Sigmoid colon (tissue), 7 donors: ENCODE measurements around the gene SYTL5. TPM values are rescaled to one million over a fixed set of nuclear protein-coding genes. Genes with fewer than 3 reads are reported as not detected.

ENCODE experiments used
- DNase-seq: peaks from one replicate; pipeline ENCODE4 v3.0.0-alpha.2; 2019
- H3K27ac ChIP-seq, 4 donors: fragments of 200-600 bp; sonication (generic); one replicate each; pipeline ENCODE4 v1.5.1; 2016 to 2019; ENCODE audit warnings: mild to moderate bottlenecking in 1 of 4
- H3K27me3 ChIP-seq, 3 donors: fragments of 200-600 bp; sonication (generic); one replicate each; pipeline ENCODE4 v1.5.1; 2019; ENCODE audit warnings: mild to moderate bottlenecking in 1 of 3
- H3K36me3 ChIP-seq, 4 donors: fragments of 200-600 bp; sonication (generic); one replicate each; pipeline ENCODE4 v1.5.1; 2016 to 2019
- H3K4me1 ChIP-seq, 4 donors: fragments of 200-600 bp; sonication (generic); one replicate each; pipeline ENCODE4 v1.5.1; 2017 to 2019
- H3K4me3 ChIP-seq, 4 donors: fragments of 200-600 bp; sonication (generic); one replicate each; pipeline ENCODE4 v1.5.1; 2017 to 2019; ENCODE audit warnings: mild to moderate bottlenecking in 2 of 4, moderate library complexity in 1 of 4
- H3K9me3 ChIP-seq, 4 donors: fragments of 200-600 bp in 3 of 4; sonication (generic) in 3 of 4; one replicate each; pipeline versions ENCODE4 v1.5.1 to v1.6.1; 2013 to 2019
- CTCF ChIP-seq, 4 experiments: fragments of 450-650 bp in 3 of 4; fragments of 200-600 bp in 1 of 4; IDR thresholded peaks; one replicate each; pipeline ENCODE4 v1.5.1; 2016 to 2019; ENCODE audit warnings: antibody characterized with exemption in 4 of 4, mild to moderate bottlenecking in 3 of 4, moderate library complexity in 2 of 4
- EP300 ChIP-seq, 4 donors: sonication (generic); formaldehyde crosslinking; IDR thresholded peaks; one replicate each; pipeline ENCODE4 v1.6.1; 2017; ENCODE audit warnings: antibody characterized with exemption in 4 of 4
- POLR2A ChIP-seq, 2 donors: fragments of 450-650 bp; IDR thresholded peaks; one replicate each; pipeline ENCODE4 v1.6.1; 2016; ENCODE audit warnings: antibody characterized with exemption in 2 of 2, mild to moderate bottlenecking in 2 of 2, moderate library complexity in 2 of 2
- POLR2AphosphoS5 ChIP-seq, 4 donors: sonication (generic); formaldehyde crosslinking; IDR thresholded peaks; one replicate each; pipeline ENCODE4 v1.6.1; 2017; ENCODE audit warnings: antibody characterized with exemption in 4 of 4
- WGBS, 2 donors: extraction: QIAGEN DNeasy Blood & Tissue Kit; methylation state at CpG; one replicate each; pipeline ENCODE4 v1.1.7; 2013; 5-methylcytosine and 5-hydroxymethylcytosine counted together
- intact Hi-C: fragments of 100-400 bp; cut with DNase I; formaldehyde crosslinking; loops from one replicate; pipeline ENCODE4 v1.15.1; 2023
- polyA plus RNA-seq, 3 donors: library from polyadenylated mRNA; stranded (reverse); fragments of 200-250 nt; gene quantifications; one replicate each; pipeline ENCODE4 v1.2.3, GENCODE V29; 2013
- total RNA-seq, 4 donors: library from RNA; depleted of rRNA; stranded (reverse); fragments of >200 nt; gene quantifications; one replicate each; pipeline ENCODE4 v1.1.0, GENCODE V29; 2016
- donor health status: healthy with polysubstance abuse.
- donor health status: Bipolar disorder and iron deficiency.
- donor health status: healthy.

SYTL5 gene
- total and polyA plus RNA-seq, 7 donors = under 0.01 to 21.0 (median 1.9) TPM; not detected in 1

GRCh38 chrX:38082309-38082708 lies 76.0 kb downstream of the SYTL5 start:
- TF ChIP-seq EP300 (IDR thresholded peaks at IDR 0.05) (no peak), CTCF (IDR thresholded peaks at IDR 0.05) (no peak), POLR2A (IDR thresholded peaks at IDR 0.05) (no peak), POLR2AphosphoS5 (IDR thresholded peaks at IDR 0.05) (no peak)
- H3K27ac ChIP-seq = no peak overlapping the region
- H3K9me3 ChIP-seq = no peaks in the 10 kb centered on the region
- no peaks in the 10 kb centered on the region for H3K27me3 ChIP-seq
- WGBS, 2 donors = 21 to 75% methylated on average over 2 of the region's 2 CpGs
- no peak overlapping the region for H3K4me3 ChIP-seq
- no peak for DNase-seq
- intact Hi-C loops = no loop called here
- no peaks in the 10 kb centered on the region for H3K36me3 ChIP-seq
- H3K4me1 ChIP-seq = no peaks in the 10 kb centered on the region

- intact Hi-C loops = no loop called here
- no peaks in the 10 kb centered on the region for H3K36me3 ChIP-seq
- no peak overlapping the region for H3K4me3 ChIP-seq
- H3K27me3 ChIP-seq = no peaks in the 10 kb centered on the region
- TF ChIP-seq POLR2A (IDR thresholded peaks at IDR 0.05) (no peak), POLR2AphosphoS5 (IDR thresholded peaks at IDR 0.05) (no peak), CTCF (IDR thresholded peaks at IDR 0.05) (no peak), EP300 (IDR thresholded peaks at IDR 0.05) (no peak)
- no peak for DNase-seq
- H3K27ac ChIP-seq = no peak overlapping the region
- no peaks in the 10 kb centered on the region for H3K9me3 ChIP-seq
- WGBS, 2 donors = 33 to 63% methylated on average over 4 of the region's 4 CpGs
- H3K4me1 ChIP-seq = no peaks in the 10 kb centered on the region
Observed at GRCh38 chrX:38085813-38086212, 79.5 kb downstream of the SYTL5 start.

DNA sequence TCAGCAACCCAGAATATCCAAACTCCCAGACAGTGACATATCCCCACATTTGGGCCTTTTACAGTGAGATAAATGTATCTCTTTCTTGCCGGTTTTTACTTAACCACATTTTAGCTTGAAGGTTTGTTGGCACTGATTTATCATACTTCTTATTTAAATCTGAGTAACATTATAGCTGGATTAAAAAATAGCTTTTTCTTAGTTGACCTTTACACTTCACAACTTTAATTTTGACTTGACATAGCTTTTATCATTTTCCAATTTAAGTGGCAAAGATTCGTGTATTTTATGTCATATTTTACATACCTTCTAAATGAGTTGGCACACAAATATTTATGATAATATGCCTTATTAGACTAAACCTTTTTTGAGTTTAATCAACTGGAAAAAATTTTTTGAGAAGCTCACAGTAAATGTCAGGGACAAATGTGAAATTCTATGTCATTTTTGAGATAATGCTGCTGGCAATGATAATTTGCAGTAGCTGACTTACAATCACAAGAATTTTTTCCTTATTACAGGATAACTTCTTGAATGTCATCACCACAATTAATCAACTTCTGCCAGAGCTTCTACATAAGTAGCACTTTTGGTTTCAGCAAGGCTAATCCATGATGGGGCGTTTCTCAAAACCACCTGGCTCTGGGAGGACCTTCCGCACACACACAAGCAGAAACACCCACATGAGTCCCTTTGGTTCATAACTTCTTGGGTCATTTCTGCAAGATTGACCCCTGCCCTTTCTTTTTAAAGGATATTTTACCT lies 80.3 kb downstream of the SYTL5 start:
- intact Hi-C loops = no loop called here
- Histone ChIP-seq H3K4me3 (no peak overlapping the region), H3K27ac (no peak overlapping the region), H3K4me1 (no peaks in the 10 kb centered on the region), H3K36me3 (no peaks in the 10 kb centered on the region), H3K9me3 (no peaks in the 10 kb centered on the region), H3K27me3 (no peaks in the 10 kb centered on the region)
- TF ChIP-seq POLR2A (IDR thresholded peaks at IDR 0.05) = no peak
- no peak for TF ChIP-seq POLR2AphosphoS5 (IDR thresholded peaks at IDR 0.05)
- TF ChIP-seq EP300 (IDR thresholded peaks at IDR 0.05) = no peak
- no peak for TF ChIP-seq CTCF (IDR thresholded peaks at IDR 0.05)
- 88 to 90% methylated on average over 4 of the region's 4 CpGs for WGBS, 2 donors
- DNase-seq = no peak

- 95 to 100% methylated on average over 1 of the region's 1 CpG for WGBS, 2 donors
- DNase-seq = no peak
- no peak overlapping the region for H3K4me3 ChIP-seq
- H3K9me3 ChIP-seq = no peaks in the 10 kb centered on the region
- no peaks in the 10 kb centered on the region for H3K4me1 ChIP-seq
- H3K36me3 ChIP-seq = no peaks in the 10 kb centered on the region
- H3K27ac ChIP-seq = no peak overlapping the region
- H3K27me3 ChIP-seq = no peaks in the 10 kb centered on the region
- intact Hi-C loops = no loop called here
- no peak for TF ChIP-seq POLR2AphosphoS5 (IDR thresholded peaks at IDR 0.05)
- TF ChIP-seq POLR2A (IDR thresholded peaks at IDR 0.05) = no peak
- no peak for TF ChIP-seq CTCF (IDR thresholded peaks at IDR 0.05)
- TF ChIP-seq EP300 (IDR thresholded peaks at IDR 0.05) = no peak
Observed at GRCh38 chrX:38087594-38087993, 81.2 kb downstream of the SYTL5 start.
